NCI-H69 (cell line): Measurements from ENCODE around the gene DCAKD.
A peak's percentile ranks its signal among the peaks of the same experiment; 100 is the strongest.

Experiments used
- DNase-seq: peaks from one replicate; lab custom pipeline; 2025; lab: John Stamatoyannopoulos, UW

DCAKD gene

GRCh38 chr17:45030733-45031132, 20.7 kb downstream of the DCAKD start:
- no peak for DNase-seq

- no peak for DNase-seq
These were observed 21.5 kb downstream of the DCAKD start for GRCh38 chr17:45029758-45030423.

GRCh38 chr17:45029096-45029495, 22.3 kb downstream of the DCAKD start:
- DNase-seq, result no peak

GRCh38 chr17:45022655-45023339, 28.6 kb downstream of the DCAKD start:
- peak; percentile 93 for DNase-seq

GRCh38 chr17:45022288-45022648, 29.2 kb downstream of the DCAKD start:
- DNase-seq, result no peak

GRCh38 chr17:45021607-45022287, 29.7 kb downstream of the DCAKD start:
- peak; percentile 87 for DNase-seq

- DNase-seq, result peak; percentile 76
These were observed 30.9 kb downstream of the DCAKD start for GRCh38 chr17:45020354-45021138.

- DNase-seq, result peak; percentile 87
These were observed 32.4 kb downstream of the DCAKD start for GRCh38 chr17:45018848-45019711.

- no peak for DNase-seq
These were observed 33.0 kb downstream of the DCAKD start for GRCh38 chr17:45018514-45018847.

GRCh38 chr17:45016823-45017222, 34.6 kb downstream of the DCAKD start:
- peak; percentile 62 for DNase-seq

GRCh38 chr17:45016237-45016636, 35.2 kb downstream of the DCAKD start:
- DNase-seq, result no peak

- peak; percentile 95 for DNase-seq
These were observed 38.1 kb downstream of the DCAKD start for GRCh38 chr17:45013021-45013997.

GRCh38 chr17:45011767-45012166, 39.7 kb downstream of the DCAKD start:
- no peak for DNase-seq

GRCh38 chr17:45009676-45010467, 41.6 kb downstream of the DCAKD start:
- DNase-seq, result peak; percentile 52

- no peak for DNase-seq
These were observed 43.2 kb downstream of the DCAKD start for GRCh38 chr17:45008216-45008615.

GRCh38 chr17:45006927-45007461, 44.4 kb downstream of the DCAKD start:
- DNase-seq, result peak; percentile 62

GRCh38 chr17:45005700-45006099, 45.7 kb downstream of the DCAKD start:
- no peak for DNase-seq

GRCh38 chr17:45004388-45004787, 47.0 kb downstream of the DCAKD start:
- DNase-seq, result no peak

GRCh38 chr17:45003877-45004276, 47.6 kb downstream of the DCAKD start:
- DNase-seq, result peak; percentile 34
